Measurements from ENCODE around the gene ZNF771. TPM values are rescaled to one million over a fixed set of nuclear protein-coding genes. Genes with fewer than 3 reads are reported as not detected.

ZNF771 gene
- total RNA-seq, 1 donor from 2014 or later: 4.4 TPM

- H3K27me3 Mint-ChIP-seq: no peaks in the 10 kb centered on the region
- intact Hi-C loops (cut with micrococcal nuclease): loop anchor here (1.0 kb wide), 3 partner anchors 15 to 82 kb away; partner anchors contain the start of gene DCTPP1
- ATAC-seq (ENCODE audit: low read depth): no peak
These were observed 37.7 kb downstream of the ZNF771 start for GRCh38 chr16:30445149-30445407.

GRCh38 chr16:30445408-30446202 lies 38.2 kb downstream of the ZNF771 start, which contains the start of gene SEPHS2:
Gene SEPHS2, minus strand, starts transcription at chr16:30445874. Its CDS starts 147 bp downstream, at chr16:30445727.
- peak; percentile 87 for DNase-seq
- Mint-ChIP-seq H3K36me3 (ENCODE audit: low read depth) (peaks cover 27% of the 10 kb centered on the region), H3K4me3 (peak within 1 kb of the TSS; percentile 95), H3K27me3 (no peaks in the 10 kb centered on the region), H3K27ac (peak within 1 kb of the TSS; percentile 96), H3K4me1 (peaks cover 45% of the 10 kb centered on the region), H3K9me3 (no peaks in the 10 kb centered on the region)
- intact Hi-C loops (cut with micrococcal nuclease): loop anchor here (1.0 kb wide), 3 partner anchors 15 to 82 kb away; partner anchors contain the start of gene DCTPP1
- ChIA-PET POLR2A (interaction anchor here (0.7 to 8.9 kb wide), 17 partner anchors 11 to 213 kb away, joined by 3 to 186 read pairs (median 6); partner anchors contain the start of genes DCTPP1, ITGAL, PRR14 and ZNF688), CTCF (interaction anchor here (0.6 to 2.1 kb wide), 4 partner anchors 13 to 83 kb away, joined by 3 to 7 read pairs (median 4); partner anchors contain the start of gene DCTPP1)
- ATAC-seq (ENCODE audit: low read depth): peak; percentile 96
- no peak for TF ChIP-seq CTCF (IDR thresholded peaks at IDR 0.05)

More at GRCh38 chr16:30445149-30445407, 37.7 kb downstream of the ZNF771 start:
- no peak for TF ChIP-seq CTCF (IDR thresholded peaks at IDR 0.05)
- POLR2A ChIA-PET: interaction anchor here (0.7 to 8.9 kb wide), 14 partner anchors 12 to 214 kb away, joined by 3 to 186 read pairs (median 6); partner anchors contain the start of genes DCTPP1, ITGAL, PRR14 and ZNF688
- Mint-ChIP-seq H3K36me3 (ENCODE audit: low read depth) (peaks cover 27% of the 10 kb centered on the region), H3K9me3 (no peaks in the 10 kb centered on the region), H3K4me3 (peak overlapping the region; percentile 95), H3K4me1 (peaks cover 45% of the 10 kb centered on the region), H3K27ac (peak overlapping the region; percentile 56)
- no peak for DNase-seq
- CTCF ChIA-PET: interaction anchor here (0.6 to 2.1 kb wide), 3 partner anchors 14 to 83 kb away, joined by 3 to 7 read pairs (median 3); no protein-coding TSS in a partner anchor

GRCh38 chr16:30446203-30446595 lies 38.8 kb downstream of the ZNF771 start:
- DNase-seq (no peak), ATAC-seq (ENCODE audit: low read depth) (no peak)
- ChIA-PET CTCF (interaction anchor here (1.6 to 2.1 kb wide), 2 partner anchors 13 to 16 kb away, joined by 6 to 7 read pairs; partner anchors contain the start of gene DCTPP1), POLR2A (interaction anchor here (0.9 to 8.9 kb wide), 12 partner anchors 10 to 204 kb away, joined by 3 to 186 read pairs (median 8); partner anchors contain the start of genes DCTPP1, ITGAL, PRR14 and ZNF747)
- H3K9me3 Mint-ChIP-seq: no peaks in the 10 kb centered on the region
- H3K4me1 Mint-ChIP-seq: peaks cover 49% of the 10 kb centered on the region
- peak overlapping the region; percentile 96 for H3K27ac Mint-ChIP-seq
- no peaks in the 10 kb centered on the region for H3K27me3 Mint-ChIP-seq
- no peak for TF ChIP-seq CTCF (IDR thresholded peaks at IDR 0.05)
- H3K36me3 Mint-ChIP-seq (ENCODE audit: low read depth): peaks cover 27% of the 10 kb centered on the region
- peak overlapping the region; percentile 95 for H3K4me3 Mint-ChIP-seq
- intact Hi-C loops (cut with micrococcal nuclease): no loop called here

GRCh38 chr16:30447512-30448226 lies 40.3 kb downstream of the ZNF771 start:
- no peak for TF ChIP-seq CTCF (IDR thresholded peaks at IDR 0.05)
- no peak overlapping the region for H3K4me3 Mint-ChIP-seq
- peak overlapping the region; percentile 50 for H3K27ac Mint-ChIP-seq
- no peak for ATAC-seq (ENCODE audit: low read depth)
- H3K9me3 Mint-ChIP-seq: no peaks in the 10 kb centered on the region
- POLR2A ChIA-PET: interaction anchor here (0.7 to 8.9 kb wide), 7 partner anchors 9 to 214 kb away, joined by 3 to 186 read pairs (median 9); partner anchors contain the start of genes ITGAL and ZNF747
- H3K4me1 Mint-ChIP-seq: peaks cover 58% of the 10 kb centered on the region
- CTCF ChIA-PET: interaction anchor here (1.1 to 2.0 kb wide), 3 partner anchors 8 to 88 kb away, joined by 3 to 5 read pairs (median 4); no protein-coding TSS in a partner anchor
- peaks cover 27% of the 10 kb centered on the region for H3K36me3 Mint-ChIP-seq (ENCODE audit: low read depth)
- intact Hi-C loops (cut with micrococcal nuclease): no loop called here
- no peak for DNase-seq
- H3K27me3 Mint-ChIP-seq: no peaks in the 10 kb centered on the region

All from activated B cell treated with CpG ODN at 0.5 μM for 24 hours (primary cell).